CD4-positive, alpha-beta memory T cell (primary cell): ENCODE measurements around the gene OPRPN. TPM values are rescaled to one million over a fixed set of nuclear protein-coding genes. Genes with fewer than 3 reads are reported as not detected.

ENCODE experiments used
- CTCF ChIA-PET: fragments of 350-600 bp; sonication (Branson Sonifier 250); formaldehyde crosslinking; loops from one replicate; lab custom pipeline; 2021; ENCODE audit warnings: inconsistent platforms; ENCODE audit not compliant: partially characterized antibody; lab: Charles Lee
- POLR2A ChIA-PET: fragments of 350-600 bp; sonication (Branson Sonifier 250); formaldehyde crosslinking; loops from one replicate; lab custom pipeline; 2021; ENCODE audit not compliant: partially characterized antibody; lab: Charles Lee
- DNase-seq, 5 donors: peaks; one replicate each; pipeline versions ENCODE4 v3.0.0 to v3.0.0-alpha.2; 2020 to 2022; ENCODE audit warnings: mixed read lengths in 1 of 5
- H3K27ac ChIP-seq: one replicate; pipeline ENCODE4 v1.7.0; 2013; ENCODE audit warnings: low read depth, low read length
- H3K27me3 ChIP-seq: 2 replicates; pipeline ENCODE4 v1.7.0; 2013; ENCODE audit warnings: mild to moderate bottlenecking, low read length, moderate library complexity; ENCODE audit not compliant: insufficient read depth
- H3K36me3 ChIP-seq: 2 replicates; pipeline ENCODE4 v1.7.0; 2013; ENCODE audit warnings: mild to moderate bottlenecking, low read length, moderate library complexity; ENCODE audit not compliant: insufficient read depth
- H3K4me1 ChIP-seq: 2 replicates; pipeline ENCODE4 v1.7.0; 2013; ENCODE audit warnings: mild to moderate bottlenecking, low read length, moderate library complexity; ENCODE audit not compliant: insufficient read depth
- H3K4me3 ChIP-seq, 2 donors: one replicate each; pipeline ENCODE4 v1.7.0; 2013; ENCODE audit warnings: low read length in 2 of 2, mild to moderate bottlenecking in 1 of 2
- H3K9me3 ChIP-seq, 2 donors: one replicate each; pipeline ENCODE4 v1.7.0; 2013; ENCODE audit warnings: low read length in 2 of 2, control low read depth in 1 of 2; ENCODE audit not compliant: control insufficient read depth in 1 of 2
- H3K27ac Mint-ChIP-seq, 7 donors: one replicate each; pipeline ENCODE4 v1.8.0; 2020 to 2021; ENCODE audit warnings: mixed read lengths in 7 of 7, mild to moderate bottlenecking in 6 of 7, inconsistent platforms in 3 of 7, moderate library complexity in 3 of 7
- H3K27me3 Mint-ChIP-seq, 2 donors: one replicate each; pipeline ENCODE4 v1.8.0; 2020 to 2021; ENCODE audit warnings: mixed read lengths in 2 of 2
- H3K36me3 Mint-ChIP-seq, 2 donors: one replicate each; pipeline ENCODE4 v1.8.0; 2020 to 2021; ENCODE audit warnings: mixed read lengths in 2 of 2, inconsistent platforms in 1 of 2, mild to moderate bottlenecking in 1 of 2
- H3K4me1 Mint-ChIP-seq, 4 donors: one replicate each; pipeline ENCODE4 v1.8.0; 2020 to 2021; ENCODE audit warnings: mixed read lengths in 4 of 4, mild to moderate bottlenecking in 1 of 4
- H3K4me3 Mint-ChIP-seq, 8 donors: one replicate each; pipeline ENCODE4 v1.8.0; 2020 to 2021; ENCODE audit warnings: mixed read lengths in 8 of 8, mild to moderate bottlenecking in 7 of 8, moderate library complexity in 6 of 8, inconsistent platforms in 3 of 8
- H3K9me3 Mint-ChIP-seq, 8 donors: one replicate each; pipeline ENCODE4 v1.8.0; 2020 to 2021; ENCODE audit warnings: mixed read lengths in 8 of 8, mild to moderate bottlenecking in 5 of 8, inconsistent platforms in 3 of 8, moderate library complexity in 1 of 8
- intact Hi-C: fragments of 100-400 bp; cut with micrococcal nuclease; formaldehyde crosslinking; loops from one replicate; pipeline ENCODE4 v1.15.1; 2023
- polyA plus RNA-seq, 2 donors: library from polyadenylated mRNA; unstranded; fragments of 300-500 nt; fragmentation: Illumina TruSeq; gene quantifications; one replicate each; pipeline ENCODE4 v1.2.3, GENCODE V29; 2021
- total RNA-seq, 2 experiments: library from RNA; stranded (reverse); gene quantifications; one replicate each; pipeline ENCODE4 v1.2.3, GENCODE V29; 2021

Gene OPRPN
- total RNA-seq (not detected), polyA plus RNA-seq (not detected)

GRCh38 chr4:70397580-70397979, at the start of gene OPRPN:
OPRPN (plus strand) TSS chr4:70397940; CDS start chr4:70399286, 1,346 bp downstream.
- Histone ChIP-seq H3K27me3 (no peaks in the 10 kb centered on the region), H3K36me3 (no peaks in the 10 kb centered on the region), H3K9me3 (no peaks in the 10 kb centered on the region), H3K4me3 (no peak within 1 kb of the TSS), H3K4me1 (no peaks in the 10 kb centered on the region), H3K27ac (no peak within 1 kb of the TSS)
- ChIA-PET POLR2A (no interaction called here), CTCF (no interaction called here)
- H3K27me3 Mint-ChIP-seq, result no peaks in the 10 kb centered on the region
- DNase-seq, result no peak
- H3K4me3 Mint-ChIP-seq, result no peak within 1 kb of the TSS
- H3K27ac Mint-ChIP-seq, result no peak within 1 kb of the TSS
- H3K9me3 Mint-ChIP-seq, result no peaks in the 10 kb centered on the region
- no peaks in the 10 kb centered on the region for H3K36me3 Mint-ChIP-seq
- intact Hi-C loops, result no loop called here
- no peaks in the 10 kb centered on the region for H3K4me1 Mint-ChIP-seq

DNA sequence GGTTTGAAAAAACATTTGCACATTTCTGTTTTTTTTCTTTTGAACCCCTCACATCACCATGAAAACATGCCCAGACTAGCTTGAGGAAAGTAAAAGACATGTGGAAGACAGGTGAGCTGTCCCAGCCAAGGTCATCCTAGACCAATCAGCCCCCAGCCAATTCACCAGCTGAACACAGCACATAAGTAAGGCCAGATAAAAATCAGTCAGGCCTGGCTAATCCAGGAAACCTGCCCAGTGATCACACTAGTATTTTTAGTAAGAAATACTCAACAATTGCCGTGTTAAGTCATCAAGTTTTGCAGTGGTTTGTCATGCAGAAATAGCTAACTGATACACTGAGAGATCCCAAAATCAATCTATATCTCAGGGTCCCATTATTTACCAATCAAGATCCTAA, 41.6 kb upstream of the OPRPN start:
- no peak overlapping the region for H3K4me3 Mint-ChIP-seq
- H3K27ac Mint-ChIP-seq, result no peak overlapping the region
- no peak overlapping the region for H3K4me3 ChIP-seq
- no peak for DNase-seq
- no peaks in the 10 kb centered on the region for H3K4me1 Mint-ChIP-seq
- H3K27me3 Mint-ChIP-seq, result no peaks in the 10 kb centered on the region
- no peaks in the 10 kb centered on the region for H3K9me3 ChIP-seq
- H3K27ac ChIP-seq, result no peak overlapping the region
- H3K4me1 ChIP-seq, result no peaks in the 10 kb centered on the region
- POLR2A ChIA-PET, result no interaction called here
- no peaks in the 10 kb centered on the region for H3K27me3 ChIP-seq
- CTCF ChIA-PET, result no interaction called here
- intact Hi-C loops, result no loop called here
- no peaks in the 10 kb centered on the region for H3K36me3 Mint-ChIP-seq
- H3K9me3 Mint-ChIP-seq, result peaks cover 0 to 2% (median 0%) of the 10 kb centered on the region in 8 donors
- H3K36me3 ChIP-seq, result no peaks in the 10 kb centered on the region

DNA sequence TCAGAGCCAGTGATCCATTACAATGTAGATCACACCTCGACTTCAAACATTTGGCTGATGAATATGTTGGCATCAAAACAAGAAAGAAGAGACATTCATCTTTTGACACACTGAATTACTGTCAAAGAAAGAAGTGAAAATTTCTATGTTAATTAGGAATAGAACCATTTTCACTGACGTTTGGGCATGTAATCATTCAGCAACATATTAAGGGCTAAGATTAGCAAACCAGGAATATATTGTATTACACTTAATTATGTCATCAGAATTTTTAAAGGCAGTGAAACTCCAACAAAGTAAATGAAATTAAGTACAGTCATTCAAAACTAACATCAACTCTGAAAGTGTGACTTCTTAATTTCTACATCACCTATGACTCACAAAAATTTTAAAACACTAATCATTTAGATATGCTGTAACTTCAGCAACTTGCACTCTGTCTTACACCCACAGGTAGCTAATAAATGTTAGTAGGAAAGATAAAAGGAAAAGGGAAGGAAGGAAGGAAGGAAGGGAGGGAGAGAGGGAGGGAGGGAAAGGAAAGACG, 38.6 kb upstream of the OPRPN start:
- H3K4me1 ChIP-seq, result no peaks in the 10 kb centered on the region
- no peak overlapping the region for H3K27ac ChIP-seq
- no peak overlapping the region for H3K4me3 ChIP-seq
- H3K36me3 Mint-ChIP-seq, result no peaks in the 10 kb centered on the region
- POLR2A ChIA-PET, result no interaction called here
- no peak overlapping the region for H3K27ac Mint-ChIP-seq
- intact Hi-C loops, result no loop called here
- no peaks in the 10 kb centered on the region for H3K27me3 Mint-ChIP-seq
- H3K4me3 Mint-ChIP-seq, result no peak overlapping the region
- no peaks in the 10 kb centered on the region for H3K36me3 ChIP-seq
- no peaks in the 10 kb centered on the region for H3K4me1 Mint-ChIP-seq
- H3K27me3 ChIP-seq, result no peaks in the 10 kb centered on the region
- CTCF ChIA-PET, result no interaction called here
- no peaks in the 10 kb centered on the region for H3K9me3 Mint-ChIP-seq
- no peak for DNase-seq
- H3K9me3 ChIP-seq, result no peaks in the 10 kb centered on the region

DNA sequence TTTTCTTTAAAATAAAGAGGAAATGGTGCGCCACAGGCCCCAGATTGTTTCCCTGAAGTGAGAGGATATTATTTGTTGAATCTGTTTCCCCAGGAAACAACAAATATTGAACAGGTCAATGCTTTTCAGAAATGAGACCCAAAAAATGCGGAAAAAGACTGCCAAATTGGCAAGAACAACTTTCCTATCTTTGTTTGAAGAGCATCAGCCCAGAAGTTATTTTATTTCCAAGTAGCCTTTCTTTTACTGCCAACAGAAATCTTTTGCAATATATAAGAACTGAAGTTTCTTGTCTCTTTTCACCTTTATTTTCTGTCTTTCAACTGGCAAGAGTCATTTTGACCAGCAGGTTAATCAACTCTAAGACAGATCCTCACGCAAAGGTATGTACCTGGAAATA, 37.3 kb upstream of the OPRPN start, which contains the start of gene SMR3A:
SMR3A (plus strand) TSS at position 301 of the 400 bp plus-strand sequence. CDS start 1,356 bp downstream, outside the sequence.
- ChIA-PET POLR2A (no interaction called here), CTCF (no interaction called here)
- no peaks in the 10 kb centered on the region for H3K36me3 ChIP-seq
- peaks cover 0 to 2% (median 0%) of the 10 kb centered on the region in 8 donors for H3K9me3 Mint-ChIP-seq
- H3K4me3 Mint-ChIP-seq, result no peak within 1 kb of the TSS
- H3K27ac Mint-ChIP-seq, result no peak within 1 kb of the TSS
- no peaks in the 10 kb centered on the region for H3K4me1 Mint-ChIP-seq
- no peaks in the 10 kb centered on the region for H3K27me3 Mint-ChIP-seq
- H3K9me3 ChIP-seq, result no peaks in the 10 kb centered on the region
- H3K4me3 ChIP-seq, result no peak within 1 kb of the TSS
- H3K4me1 ChIP-seq, result no peaks in the 10 kb centered on the region
- no peak within 1 kb of the TSS for H3K27ac ChIP-seq
- intact Hi-C loops, result no loop called here
- no peak for DNase-seq
- no peaks in the 10 kb centered on the region for H3K36me3 Mint-ChIP-seq
- no peaks in the 10 kb centered on the region for H3K27me3 ChIP-seq

- no peaks in the 10 kb centered on the region for H3K27me3 Mint-ChIP-seq
- ChIA-PET POLR2A (no interaction called here), CTCF (no interaction called here)
- no peak overlapping the region for H3K4me3 Mint-ChIP-seq
- H3K27ac Mint-ChIP-seq, result no peak overlapping the region
- intact Hi-C loops, result no loop called here
- H3K4me1 Mint-ChIP-seq, result no peaks in the 10 kb centered on the region
- no peak overlapping the region for H3K27ac ChIP-seq
- DNase-seq, result no peak
- no peaks in the 10 kb centered on the region for H3K4me1 ChIP-seq
- no peak overlapping the region for H3K4me3 ChIP-seq
- H3K36me3 Mint-ChIP-seq, result no peaks in the 10 kb centered on the region
- H3K27me3 ChIP-seq, result no peaks in the 10 kb centered on the region
- H3K9me3 ChIP-seq, result no peaks in the 10 kb centered on the region
- peaks cover 0 to 2% (median 0%) of the 10 kb centered on the region in 8 donors for H3K9me3 Mint-ChIP-seq
- no peaks in the 10 kb centered on the region for H3K36me3 ChIP-seq
Measured at GRCh38 chr4:70364002-70364401, 33.7 kb upstream of the OPRPN start.

DNA sequence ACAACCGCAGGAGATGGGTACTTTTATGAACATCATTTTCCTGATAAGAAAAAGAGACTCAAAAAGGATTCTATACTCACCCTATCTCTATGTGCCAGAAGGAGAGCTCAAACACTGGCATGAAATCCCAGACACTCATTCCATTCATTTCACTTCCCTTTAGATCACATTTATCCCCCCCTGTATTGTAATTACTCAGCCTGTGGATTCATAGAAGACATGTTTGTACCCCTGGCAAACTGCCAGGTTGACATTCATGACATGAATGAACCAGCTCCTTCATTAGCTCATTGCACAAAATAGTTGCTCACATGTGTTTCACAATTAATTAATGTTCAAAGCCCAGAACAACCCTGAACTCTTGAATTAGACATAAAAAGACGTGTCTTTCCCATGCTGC, 32.3 kb upstream of the OPRPN start:
- CTCF ChIA-PET, result no interaction called here
- no peaks in the 10 kb centered on the region for H3K4me1 Mint-ChIP-seq
- Histone ChIP-seq H3K27me3 (no peaks in the 10 kb centered on the region), H3K9me3 (no peaks in the 10 kb centered on the region), H3K4me3 (no peak overlapping the region), H3K27ac (no peak overlapping the region), H3K36me3 (no peaks in the 10 kb centered on the region), H3K4me1 (no peaks in the 10 kb centered on the region)
- H3K27ac Mint-ChIP-seq, result no peak overlapping the region
- no peak for DNase-seq
- no peaks in the 10 kb centered on the region for H3K36me3 Mint-ChIP-seq
- H3K27me3 Mint-ChIP-seq, result no peaks in the 10 kb centered on the region
- peaks cover 0 to 2% (median 0%) of the 10 kb centered on the region in 8 donors for H3K9me3 Mint-ChIP-seq
- POLR2A ChIA-PET, result no interaction called here
- H3K4me3 Mint-ChIP-seq, result no peak overlapping the region
- intact Hi-C loops, result no loop called here

GRCh38 chr4:70367813-70368212, 29.9 kb upstream of the OPRPN start:
- no peaks in the 10 kb centered on the region for H3K4me1 ChIP-seq

More at GRCh38 chr4:70367813-70368212, 29.9 kb upstream of the OPRPN start:
- no peak overlapping the region for H3K27ac Mint-ChIP-seq
- ChIA-PET POLR2A (no interaction called here), CTCF (no interaction called here)
- peaks cover 0 to 2% (median 0%) of the 10 kb centered on the region in 8 donors for H3K9me3 Mint-ChIP-seq
- Histone ChIP-seq H3K36me3 (no peaks in the 10 kb centered on the region), H3K27me3 (no peaks in the 10 kb centered on the region), H3K9me3 (no peaks in the 10 kb centered on the region), H3K27ac (no peak overlapping the region), H3K4me3 (no peak overlapping the region)
- no peaks in the 10 kb centered on the region for H3K27me3 Mint-ChIP-seq
- H3K36me3 Mint-ChIP-seq, result no peaks in the 10 kb centered on the region
- H3K4me1 Mint-ChIP-seq, result no peaks in the 10 kb centered on the region
- no peak for DNase-seq
- H3K4me3 Mint-ChIP-seq, result no peak overlapping the region
- intact Hi-C loops, result no loop called here
